ENCODE results near the gene ARL13A. TPM values are rescaled to one million over a fixed set of nuclear protein-coding genes. Genes with fewer than 3 reads are reported as not detected.

The ARL13A gene
- total RNA-seq, 4 donors from 2014 or later: not detected

DNA sequence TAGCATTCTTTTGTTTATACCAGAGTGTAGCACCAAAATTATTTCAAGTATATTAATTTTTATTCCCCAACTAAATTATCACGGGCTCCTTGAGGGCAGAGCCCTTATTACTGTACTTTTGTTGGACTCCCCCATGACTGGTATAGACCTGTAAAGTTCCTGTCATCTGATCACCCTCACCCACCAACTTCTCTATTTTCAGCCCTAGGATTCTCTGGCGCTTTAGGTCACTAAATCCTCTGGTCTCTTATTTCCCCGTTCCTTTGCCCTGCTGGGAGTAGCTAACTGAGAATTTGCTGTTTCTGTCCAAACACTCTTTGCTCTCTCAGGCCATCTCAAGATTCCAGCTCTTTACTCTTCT is 37.6 kb upstream of the ARL13A start:
- intact Hi-C loops (cut with DNase I; ENCODE audit: low total_unique reads): no loop called here
- H3K4me3 ChIP-seq (ENCODE audit: low read depth, poor library complexity, severe bottlenecking): no peak overlapping the region
- 75 to 94% methylated on average over 3 of the region's 3 CpGs for WGBS, 2 donors
- TF ChIP-seq, protein P1, sequence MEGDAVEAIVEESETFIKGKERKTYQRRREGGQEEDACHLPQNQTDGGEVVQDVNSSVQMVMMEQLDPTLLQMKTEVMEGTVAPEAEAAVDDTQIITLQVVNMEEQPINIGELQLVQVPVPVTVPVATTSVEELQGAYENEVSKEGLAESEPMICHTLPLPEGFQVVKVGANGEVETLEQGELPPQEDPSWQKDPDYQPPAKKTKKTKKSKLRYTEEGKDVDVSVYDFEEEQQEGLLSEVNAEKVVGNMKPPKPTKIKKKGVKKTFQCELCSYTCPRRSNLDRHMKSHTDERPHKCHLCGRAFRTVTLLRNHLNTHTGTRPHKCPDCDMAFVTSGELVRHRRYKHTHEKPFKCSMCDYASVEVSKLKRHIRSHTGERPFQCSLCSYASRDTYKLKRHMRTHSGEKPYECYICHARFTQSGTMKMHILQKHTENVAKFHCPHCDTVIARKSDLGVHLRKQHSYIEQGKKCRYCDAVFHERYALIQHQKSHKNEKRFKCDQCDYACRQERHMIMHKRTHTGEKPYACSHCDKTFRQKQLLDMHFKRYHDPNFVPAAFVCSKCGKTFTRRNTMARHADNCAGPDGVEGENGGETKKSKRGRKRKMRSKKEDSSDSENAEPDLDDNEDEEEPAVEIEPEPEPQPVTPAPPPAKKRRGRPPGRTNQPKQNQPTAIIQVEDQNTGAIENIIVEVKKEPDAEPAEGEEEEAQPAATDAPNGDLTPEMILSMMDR (IDR thresholded peaks at IDR 0.05): no peak
- TF ChIP-seq POLR2A (IDR thresholded peaks at IDR 0.05): no peak
- DNase-seq (ENCODE audit: low spot score in 2 of 2): no peak

- WGBS, 2 donors: 64 to 69% methylated on average over 2 of the region's 2 CpGs
- intact Hi-C loops (cut with DNase I; ENCODE audit: low total_unique reads): no loop called here
- TF ChIP-seq, protein P1 (IDR thresholded peaks at IDR 0.05): no peak
- TF ChIP-seq POLR2A (IDR thresholded peaks at IDR 0.05): no peak
- H3K4me3 ChIP-seq (ENCODE audit: low read depth, poor library complexity, severe bottlenecking): no peak overlapping the region
- DNase-seq (ENCODE audit: low spot score in 2 of 2): no peak
Measured at GRCh38 chrX:100935767-100936166, 33.7 kb upstream of the ARL13A start.

DNA sequence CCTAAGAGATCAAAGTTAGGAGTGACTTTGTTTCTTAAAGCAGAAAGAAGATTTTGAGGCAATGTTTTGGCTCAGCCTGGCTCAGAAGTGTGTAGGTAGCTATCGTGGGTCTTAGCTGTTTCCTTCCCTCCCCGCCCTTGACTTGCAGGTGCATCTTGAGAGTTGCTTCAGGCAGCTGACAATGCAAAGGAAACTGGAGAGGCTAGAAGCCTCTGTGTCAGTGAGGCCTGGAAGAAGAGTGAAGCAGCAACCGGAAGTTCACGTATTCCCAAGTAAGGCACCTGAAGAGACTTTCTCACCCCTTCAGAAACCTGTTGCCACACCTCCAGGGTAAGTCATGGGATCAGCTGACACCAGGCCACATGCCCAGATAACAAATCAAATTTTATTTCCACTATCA is 30.2 kb upstream of the ARL13A start:
- H3K4me3 ChIP-seq (ENCODE audit: low read depth, poor library complexity, severe bottlenecking): no peak overlapping the region
- no peak for TF ChIP-seq POLR2A (IDR thresholded peaks at IDR 0.05)
- TF ChIP-seq, protein P1 (IDR thresholded peaks at IDR 0.05): no peak
- no peak for DNase-seq (ENCODE audit: low spot score in 2 of 2)
- WGBS, 2 donors: 51 to 64% methylated on average over 4 of the region's 4 CpGs
- intact Hi-C loops (cut with DNase I; ENCODE audit: low total_unique reads): no loop called here

DNA sequence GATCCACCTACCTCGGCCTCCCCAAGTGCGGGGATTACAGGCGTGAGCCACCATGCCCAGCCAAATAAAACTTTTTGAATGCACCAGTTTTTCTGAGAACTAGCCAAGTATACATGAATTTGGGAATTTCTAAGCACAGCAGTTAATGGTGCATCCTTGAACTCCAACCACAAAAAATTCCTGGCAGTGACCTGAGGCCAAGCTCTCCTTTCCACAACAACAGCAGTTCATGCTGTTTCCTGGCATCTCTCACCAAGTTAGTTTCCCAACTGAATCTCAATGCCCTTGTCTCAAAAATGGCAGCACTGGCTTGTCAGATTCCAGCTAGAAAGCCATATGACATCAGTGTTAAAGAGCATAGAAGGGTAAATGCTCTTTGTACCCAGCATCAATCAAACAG is 24.9 kb upstream of the ARL13A start:
- intact Hi-C loops (cut with DNase I; ENCODE audit: low total_unique reads): no loop called here

DNA sequence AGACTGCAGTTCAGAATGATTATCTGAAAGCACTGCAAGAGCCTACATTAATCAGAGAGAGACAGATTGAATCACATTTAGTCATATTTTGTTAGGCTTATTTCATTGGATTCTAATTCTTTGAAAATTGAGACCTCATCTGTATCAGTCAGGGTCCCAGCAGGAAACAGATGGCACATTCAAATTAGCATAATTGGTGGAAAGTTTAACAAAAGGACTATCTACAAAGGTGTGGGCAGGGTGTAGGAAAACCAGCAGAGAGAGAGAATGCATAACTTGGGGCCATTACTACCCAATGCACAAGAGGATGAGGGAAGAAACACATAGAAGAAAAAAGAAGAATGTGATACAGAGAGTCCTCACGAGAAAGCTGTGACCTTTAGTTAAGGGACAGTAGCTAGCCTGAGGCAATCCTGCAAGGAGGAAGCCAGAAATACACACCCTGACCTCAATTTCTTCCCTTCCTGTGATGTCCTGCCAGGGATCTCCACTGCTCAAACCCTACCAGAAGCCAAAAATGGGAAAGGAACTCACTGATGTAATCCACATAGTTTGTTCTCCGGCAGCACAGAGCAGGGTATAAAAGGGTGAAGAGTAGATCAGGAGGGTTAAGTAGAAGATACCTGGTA is 23.1 kb upstream of the ARL13A start:
- DNase-seq (ENCODE audit: low spot score in 2 of 2): no peak
- TF ChIP-seq POLR2A (IDR thresholded peaks at IDR 0.05): no peak
- TF ChIP-seq, protein P1 (IDR thresholded peaks at IDR 0.05): no peak
- intact Hi-C loops (cut with DNase I; ENCODE audit: low total_unique reads): no loop called here
- WGBS, 2 donors: 53 to 55% methylated on average over 2 of the region's 2 CpGs
- H3K4me3 ChIP-seq (ENCODE audit: low read depth, poor library complexity, severe bottlenecking): no peak overlapping the region

More for the DNA sequence above, 24.9 kb upstream of the ARL13A start:
- H3K4me3 ChIP-seq (ENCODE audit: low read depth, poor library complexity, severe bottlenecking): no peak overlapping the region
- 84 to 88% methylated on average over 3 of the region's 3 CpGs for WGBS, 2 donors
- TF ChIP-seq, protein P1 (IDR thresholded peaks at IDR 0.05): no peak
- TF ChIP-seq POLR2A (IDR thresholded peaks at IDR 0.05): no peak
- no peak for DNase-seq (ENCODE audit: low spot score in 2 of 2)

DNA sequence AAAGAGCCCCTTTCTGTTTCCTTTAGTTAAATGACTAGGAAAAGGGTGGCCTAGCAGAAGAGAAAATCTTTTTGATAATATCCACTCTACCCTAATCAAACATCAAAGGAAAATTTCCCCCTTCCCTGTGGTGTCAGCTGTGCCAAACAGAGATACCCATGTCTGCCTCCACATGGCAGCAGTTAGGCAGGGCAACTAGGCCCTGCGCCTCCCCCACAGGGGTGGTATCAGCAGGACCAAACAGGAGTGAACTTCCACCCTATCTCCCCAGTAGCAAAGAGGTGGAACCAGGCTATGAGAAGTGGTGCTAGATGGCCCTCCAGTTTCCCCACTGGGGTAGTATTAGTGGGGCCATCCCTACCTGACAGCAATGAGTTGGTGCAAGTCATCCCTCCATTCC is 21.0 kb upstream of the ARL13A start:
- no peak for DNase-seq (ENCODE audit: low spot score in 2 of 2)
- 100% methylated on average over 1 of the region's 1 CpG; no CpG with 5 or more reads in 1 of the 2 donors for WGBS, 2 donors
- H3K4me3 ChIP-seq (ENCODE audit: low read depth, poor library complexity, severe bottlenecking): no peak overlapping the region
- TF ChIP-seq POLR2A (IDR thresholded peaks at IDR 0.05): no peak
- TF ChIP-seq, protein P1 (IDR thresholded peaks at IDR 0.05): no peak
- intact Hi-C loops (cut with DNase I; ENCODE audit: low total_unique reads): no loop called here
